H1 (cell line): Measurements from ENCODE around the gene NYAP2. TPM values are rescaled to one million over a fixed set of nuclear protein-coding genes. Genes with fewer than 3 reads are reported as not detected.

ENCODE experiments used
- ASH2L ChIP-seq: fragments of 200-600, 300-600 bp; sonication (generic); IDR thresholded peaks from one replicate; pipeline ENCODE4 v1.7.1; 2017; ENCODE audit warnings: low read length
- CBX8 ChIP-seq: fragments of 300-800, 300-1000 bp; sonication (generic); IDR thresholded peaks from 2 replicates; pipeline ENCODE4 v1.7.1; 2016; ENCODE audit warnings: low read depth, low read length, borderline replicate concordance
- CHD2 ChIP-seq: IDR thresholded peaks from 2 replicates; pipeline ENCODE4 v1.6.1; 2012; ENCODE audit warnings: low read length, improper control_type of control experiment
- HDAC2 ChIP-seq, 2 experiments: fragments of 300-600 bp in 1 of 2; sonication (generic) in 1 of 2; IDR thresholded peaks; 2 replicates each; pipeline ENCODE4 v1.6.1; 2011 to 2012; ENCODE audit warnings: low read depth in 2 of 2, low read length in 2 of 2, mild to moderate bottlenecking in 2 of 2, moderate library complexity in 2 of 2, borderline replicate concordance in 1 of 2, inconsistent platforms in 1 of 2
- MAFK ChIP-seq: IDR thresholded peaks from 2 replicates; pipeline ENCODE4 v1.6.1; 2012; ENCODE audit warnings: low read depth, mild to moderate bottlenecking, improper control_type of control experiment, low read length
- RBBP5 ChIP-seq: IDR thresholded peaks from 2 replicates; pipeline ENCODE4 v1.7.1; 2012; ENCODE audit warnings: low read depth, mild to moderate bottlenecking, inconsistent platforms, low read length, moderate library complexity, borderline replicate concordance
- RNF2 ChIP-seq: fragments of 200-900, 300-1000 bp; sonication (generic); IDR thresholded peaks from 2 replicates; pipeline ENCODE4 v1.7.1; 2016; ENCODE audit warnings: borderline replicate concordance, low read depth, mild to moderate bottlenecking, antibody characterized with exemption, low read length; ENCODE audit not compliant: poor library complexity, severe bottlenecking; ENCODE audit errors: missing control alignments
- SP1 ChIP-seq: IDR thresholded peaks from 2 replicates; pipeline ENCODE4 v1.6.1; 2011; ENCODE audit warnings: low read depth, low read length
- TBP ChIP-seq: IDR thresholded peaks from 2 replicates; pipeline ENCODE4 v1.6.1; 2011; ENCODE audit warnings: low read depth, low read length, improper control_type of control experiment
- TCF12 ChIP-seq: IDR thresholded peaks from 2 replicates; pipeline ENCODE4 v1.6.1; 2011; ENCODE audit warnings: low read depth, mild to moderate bottlenecking, low read length
- polyA plus RNA-seq, 7 experiments: library from polyadenylated mRNA; depleted of rRNA in 3 of 7; stranded (reverse) in 5 of 7; unstranded in 2 of 7; fragments of >200 nt in 5 of 7; fragments of 200-250 nt in 2 of 7; gene quantifications; 1 replicate in 5 of 7; 2 replicates in 1 of 7; 4 replicates in 1 of 7; pipeline versions ENCODE4 v1.2.1 to v1.2.3, GENCODE V29; 2011 to 2013; ENCODE audit warnings: missing spikeins in 2 of 7, mixed read lengths in 2 of 7
- total RNA-seq: library from RNA; stranded (reverse); fragmentation: NEBNext Ultra II Directional; extraction: Animal tissue kit (Norgen Biotek cat#: 25700); gene quantifications from 2 replicates; pipeline ENCODE4 v1.2.1, GENCODE V29; 2021
- TF ChIP-seq, protein P1 (sequence below): fragments of 300-600 bp; sonication (generic); IDR thresholded peaks from 2 replicates; pipeline ENCODE4 v1.7.1; 2012; ENCODE audit warnings: low read length, moderate library complexity, mild to moderate bottlenecking, inconsistent platforms; ENCODE audit not compliant: insufficient replicate concordance
- TF ChIP-seq, protein P2 (sequence below): IDR thresholded peaks from 2 replicates; pipeline ENCODE4 v1.6.1; 2012; ENCODE audit warnings: inconsistent platforms

The NYAP2 gene
- total and polyA plus RNA-seq, 2 of the 8 experiments (the other 6 are each of a cell fraction or from before 2014, with no cell fraction given) = not detected

DNA sequence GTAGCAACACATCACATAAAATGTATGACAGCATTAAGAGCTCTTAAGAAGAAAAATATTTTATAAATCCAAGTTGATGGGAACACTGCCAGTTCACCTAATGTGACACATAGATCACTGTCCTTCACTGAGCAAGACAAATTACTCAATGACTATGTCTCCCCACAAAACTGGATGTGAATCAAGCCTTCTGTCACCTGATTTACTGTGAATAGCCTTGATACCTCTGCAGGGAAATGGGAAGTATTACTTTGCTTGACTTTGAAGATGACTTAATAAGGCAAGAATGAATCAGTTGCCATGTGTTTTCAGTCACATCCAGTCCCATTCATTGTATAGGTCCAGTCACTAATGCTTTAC lies 94.6 kb downstream of the NYAP2 start (continued):
- TF ChIP-seq, protein P1, sequence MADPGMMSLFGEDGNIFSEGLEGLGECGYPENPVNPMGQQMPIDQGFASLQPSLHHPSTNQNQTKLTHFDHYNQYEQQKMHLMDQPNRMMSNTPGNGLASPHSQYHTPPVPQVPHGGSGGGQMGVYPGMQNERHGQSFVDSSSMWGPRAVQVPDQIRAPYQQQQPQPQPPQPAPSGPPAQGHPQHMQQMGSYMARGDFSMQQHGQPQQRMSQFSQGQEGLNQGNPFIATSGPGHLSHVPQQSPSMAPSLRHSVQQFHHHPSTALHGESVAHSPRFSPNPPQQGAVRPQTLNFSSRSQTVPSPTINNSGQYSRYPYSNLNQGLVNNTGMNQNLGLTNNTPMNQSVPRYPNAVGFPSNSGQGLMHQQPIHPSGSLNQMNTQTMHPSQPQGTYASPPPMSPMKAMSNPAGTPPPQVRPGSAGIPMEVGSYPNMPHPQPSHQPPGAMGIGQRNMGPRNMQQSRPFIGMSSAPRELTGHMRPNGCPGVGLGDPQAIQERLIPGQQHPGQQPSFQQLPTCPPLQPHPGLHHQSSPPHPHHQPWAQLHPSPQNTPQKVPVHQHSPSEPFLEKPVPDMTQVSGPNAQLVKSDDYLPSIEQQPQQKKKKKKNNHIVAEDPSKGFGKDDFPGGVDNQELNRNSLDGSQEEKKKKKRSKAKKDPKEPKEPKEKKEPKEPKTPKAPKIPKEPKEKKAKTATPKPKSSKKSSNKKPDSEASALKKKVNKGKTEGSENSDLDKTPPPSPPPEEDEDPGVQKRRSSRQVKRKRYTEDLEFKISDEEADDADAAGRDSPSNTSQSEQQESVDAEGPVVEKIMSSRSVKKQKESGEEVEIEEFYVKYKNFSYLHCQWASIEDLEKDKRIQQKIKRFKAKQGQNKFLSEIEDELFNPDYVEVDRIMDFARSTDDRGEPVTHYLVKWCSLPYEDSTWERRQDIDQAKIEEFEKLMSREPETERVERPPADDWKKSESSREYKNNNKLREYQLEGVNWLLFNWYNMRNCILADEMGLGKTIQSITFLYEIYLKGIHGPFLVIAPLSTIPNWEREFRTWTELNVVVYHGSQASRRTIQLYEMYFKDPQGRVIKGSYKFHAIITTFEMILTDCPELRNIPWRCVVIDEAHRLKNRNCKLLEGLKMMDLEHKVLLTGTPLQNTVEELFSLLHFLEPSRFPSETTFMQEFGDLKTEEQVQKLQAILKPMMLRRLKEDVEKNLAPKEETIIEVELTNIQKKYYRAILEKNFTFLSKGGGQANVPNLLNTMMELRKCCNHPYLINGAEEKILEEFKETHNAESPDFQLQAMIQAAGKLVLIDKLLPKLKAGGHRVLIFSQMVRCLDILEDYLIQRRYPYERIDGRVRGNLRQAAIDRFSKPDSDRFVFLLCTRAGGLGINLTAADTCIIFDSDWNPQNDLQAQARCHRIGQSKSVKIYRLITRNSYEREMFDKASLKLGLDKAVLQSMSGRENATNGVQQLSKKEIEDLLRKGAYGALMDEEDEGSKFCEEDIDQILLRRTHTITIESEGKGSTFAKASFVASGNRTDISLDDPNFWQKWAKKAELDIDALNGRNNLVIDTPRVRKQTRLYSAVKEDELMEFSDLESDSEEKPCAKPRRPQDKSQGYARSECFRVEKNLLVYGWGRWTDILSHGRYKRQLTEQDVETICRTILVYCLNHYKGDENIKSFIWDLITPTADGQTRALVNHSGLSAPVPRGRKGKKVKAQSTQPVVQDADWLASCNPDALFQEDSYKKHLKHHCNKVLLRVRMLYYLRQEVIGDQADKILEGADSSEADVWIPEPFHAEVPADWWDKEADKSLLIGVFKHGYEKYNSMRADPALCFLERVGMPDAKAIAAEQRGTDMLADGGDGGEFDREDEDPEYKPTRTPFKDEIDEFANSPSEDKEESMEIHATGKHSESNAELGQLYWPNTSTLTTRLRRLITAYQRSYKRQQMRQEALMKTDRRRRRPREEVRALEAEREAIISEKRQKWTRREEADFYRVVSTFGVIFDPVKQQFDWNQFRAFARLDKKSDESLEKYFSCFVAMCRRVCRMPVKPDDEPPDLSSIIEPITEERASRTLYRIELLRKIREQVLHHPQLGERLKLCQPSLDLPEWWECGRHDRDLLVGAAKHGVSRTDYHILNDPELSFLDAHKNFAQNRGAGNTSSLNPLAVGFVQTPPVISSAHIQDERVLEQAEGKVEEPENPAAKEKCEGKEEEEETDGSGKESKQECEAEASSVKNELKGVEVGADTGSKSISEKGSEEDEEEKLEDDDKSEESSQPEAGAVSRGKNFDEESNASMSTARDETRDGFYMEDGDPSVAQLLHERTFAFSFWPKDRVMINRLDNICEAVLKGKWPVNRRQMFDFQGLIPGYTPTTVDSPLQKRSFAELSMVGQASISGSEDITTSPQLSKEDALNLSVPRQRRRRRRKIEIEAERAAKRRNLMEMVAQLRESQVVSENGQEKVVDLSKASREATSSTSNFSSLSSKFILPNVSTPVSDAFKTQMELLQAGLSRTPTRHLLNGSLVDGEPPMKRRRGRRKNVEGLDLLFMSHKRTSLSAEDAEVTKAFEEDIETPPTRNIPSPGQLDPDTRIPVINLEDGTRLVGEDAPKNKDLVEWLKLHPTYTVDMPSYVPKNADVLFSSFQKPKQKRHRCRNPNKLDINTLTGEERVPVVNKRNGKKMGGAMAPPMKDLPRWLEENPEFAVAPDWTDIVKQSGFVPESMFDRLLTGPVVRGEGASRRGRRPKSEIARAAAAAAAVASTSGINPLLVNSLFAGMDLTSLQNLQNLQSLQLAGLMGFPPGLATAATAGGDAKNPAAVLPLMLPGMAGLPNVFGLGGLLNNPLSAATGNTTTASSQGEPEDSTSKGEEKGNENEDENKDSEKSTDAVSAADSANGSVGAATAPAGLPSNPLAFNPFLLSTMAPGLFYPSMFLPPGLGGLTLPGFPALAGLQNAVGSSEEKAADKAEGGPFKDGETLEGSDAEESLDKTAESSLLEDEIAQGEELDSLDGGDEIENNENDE = no peak
- no peak for TF ChIP-seq TCF12
- TF ChIP-seq, protein P2, sequence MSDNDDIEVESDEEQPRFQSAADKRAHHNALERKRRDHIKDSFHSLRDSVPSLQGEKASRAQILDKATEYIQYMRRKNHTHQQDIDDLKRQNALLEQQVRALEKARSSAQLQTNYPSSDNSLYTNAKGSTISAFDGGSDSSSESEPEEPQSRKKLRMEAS = no peak
- no peak for TF ChIP-seq TBP
- TF ChIP-seq SP1 = no peak
- TF ChIP-seq RNF2 = no peak
- TF ChIP-seq CBX8 = no peak
- no peak for TF ChIP-seq RBBP5
- no peak for TF ChIP-seq ASH2L
- no peak for TF ChIP-seq MAFK
- no peak for TF ChIP-seq CHD2
- no peak for TF ChIP-seq HDAC2 (IDR thresholded peaks at IDR 0.05; ENCODE audit: borderline replicate concordance in 1 of 2, low read depth in 2 of 2, low read length in 2 of 2)
